Measurements from ENCODE around the gene ESYT3. TPM values are rescaled to one million over a fixed set of nuclear protein-coding genes. Genes with fewer than 3 reads are reported as not detected.
"Not testable (repeated sequence)": the region's sequence is repeated elsewhere in the genome, so short reads cannot be mapped to it uniquely, and the experiment has no call there.

The ESYT3 gene
- total RNA-seq, 3 donors from 2014 or later, result 0.32 to 4.2 (median 2.3) TPM

DNA sequence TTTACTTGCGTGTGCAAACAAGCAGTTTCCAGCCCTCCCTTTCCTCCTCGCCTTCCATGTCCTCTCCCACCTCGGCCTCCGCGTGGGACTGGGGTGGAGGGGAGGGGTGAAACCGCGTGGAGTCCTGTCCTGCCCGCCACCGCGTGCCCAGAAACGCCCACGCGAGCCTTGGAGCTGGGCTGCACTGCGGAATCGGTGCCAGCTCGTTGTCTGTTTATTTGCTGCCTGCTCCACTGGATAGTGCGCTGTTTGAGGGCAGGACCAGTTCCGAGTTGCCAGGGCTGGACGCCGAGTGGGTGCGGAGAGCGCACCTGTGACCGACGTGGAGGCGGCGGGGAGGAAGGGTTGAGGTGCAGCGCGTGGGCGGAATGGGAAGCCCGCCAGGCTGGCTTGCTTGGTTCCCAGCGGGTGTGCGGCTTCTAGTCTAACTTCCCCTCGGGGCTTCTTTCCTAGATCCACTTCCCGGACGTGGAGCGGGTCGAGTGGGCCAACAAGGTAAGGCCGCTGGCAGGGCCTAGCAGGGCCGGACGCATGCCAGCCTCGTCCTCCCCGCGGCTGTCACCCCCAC, 17.3 kb downstream of the ESYT3 start:
- intact Hi-C loops (cut with DNase I; ENCODE audit: low total_unique reads), result no loop called here
- TF ChIP-seq POLR2AphosphoS5 (IDR thresholded peaks at IDR 0.05) (no peak), POLR2A (IDR thresholded peaks at IDR 0.05) (no peak)
- TF ChIP-seq, protein P1, sequence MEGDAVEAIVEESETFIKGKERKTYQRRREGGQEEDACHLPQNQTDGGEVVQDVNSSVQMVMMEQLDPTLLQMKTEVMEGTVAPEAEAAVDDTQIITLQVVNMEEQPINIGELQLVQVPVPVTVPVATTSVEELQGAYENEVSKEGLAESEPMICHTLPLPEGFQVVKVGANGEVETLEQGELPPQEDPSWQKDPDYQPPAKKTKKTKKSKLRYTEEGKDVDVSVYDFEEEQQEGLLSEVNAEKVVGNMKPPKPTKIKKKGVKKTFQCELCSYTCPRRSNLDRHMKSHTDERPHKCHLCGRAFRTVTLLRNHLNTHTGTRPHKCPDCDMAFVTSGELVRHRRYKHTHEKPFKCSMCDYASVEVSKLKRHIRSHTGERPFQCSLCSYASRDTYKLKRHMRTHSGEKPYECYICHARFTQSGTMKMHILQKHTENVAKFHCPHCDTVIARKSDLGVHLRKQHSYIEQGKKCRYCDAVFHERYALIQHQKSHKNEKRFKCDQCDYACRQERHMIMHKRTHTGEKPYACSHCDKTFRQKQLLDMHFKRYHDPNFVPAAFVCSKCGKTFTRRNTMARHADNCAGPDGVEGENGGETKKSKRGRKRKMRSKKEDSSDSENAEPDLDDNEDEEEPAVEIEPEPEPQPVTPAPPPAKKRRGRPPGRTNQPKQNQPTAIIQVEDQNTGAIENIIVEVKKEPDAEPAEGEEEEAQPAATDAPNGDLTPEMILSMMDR (IDR thresholded peaks at IDR 0.05), result no peak
- Histone ChIP-seq H3K36me3 (no peaks in the 10 kb centered on the region), H3K4me3 (no peak overlapping the region), H3K27ac (no peak overlapping the region), H3K9me3 (no peaks in the 10 kb centered on the region), H3K27me3 (no peaks in the 10 kb centered on the region), H3K4me1 (no peaks in the 10 kb centered on the region)
- DNase-seq (ENCODE audit: low spot score in 2 of 2), result peak in 1 of 2 donors; percentile 46

DNA sequence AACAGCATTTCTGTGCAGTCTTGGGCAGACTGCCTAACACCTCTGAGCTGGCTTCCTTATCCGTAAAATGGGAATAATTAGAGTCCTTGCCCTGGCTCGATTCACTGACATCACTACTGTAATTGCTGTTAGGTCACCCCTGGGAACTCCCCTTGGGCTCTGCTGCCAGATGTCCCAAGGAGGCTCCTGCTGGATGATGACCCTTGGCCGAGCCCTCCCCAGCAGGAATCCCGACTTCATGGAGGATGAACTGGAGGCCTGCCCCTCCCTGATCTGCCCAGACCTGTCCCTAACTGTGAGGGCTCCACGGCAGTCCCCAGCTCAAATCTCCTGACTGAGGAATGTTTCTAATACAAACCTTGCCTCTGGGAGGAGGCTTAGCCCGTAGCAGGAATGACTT, 18.0 kb downstream of the ESYT3 start:
- TF ChIP-seq, protein P1 (IDR thresholded peaks at IDR 0.05), result no peak
- TF ChIP-seq POLR2A (IDR thresholded peaks at IDR 0.05) (no peak), POLR2AphosphoS5 (IDR thresholded peaks at IDR 0.05) (no peak)
- Histone ChIP-seq H3K27ac (no peak overlapping the region), H3K9me3 (no peaks in the 10 kb centered on the region), H3K36me3 (no peaks in the 10 kb centered on the region), H3K4me3 (no peak overlapping the region), H3K27me3 (no peaks in the 10 kb centered on the region), H3K4me1 (no peaks in the 10 kb centered on the region)
- intact Hi-C loops (cut with DNase I; ENCODE audit: low total_unique reads), result no loop called here
- DNase-seq (ENCODE audit: low spot score in 2 of 2), result peak in 1 of 2 donors; percentile 17

DNA sequence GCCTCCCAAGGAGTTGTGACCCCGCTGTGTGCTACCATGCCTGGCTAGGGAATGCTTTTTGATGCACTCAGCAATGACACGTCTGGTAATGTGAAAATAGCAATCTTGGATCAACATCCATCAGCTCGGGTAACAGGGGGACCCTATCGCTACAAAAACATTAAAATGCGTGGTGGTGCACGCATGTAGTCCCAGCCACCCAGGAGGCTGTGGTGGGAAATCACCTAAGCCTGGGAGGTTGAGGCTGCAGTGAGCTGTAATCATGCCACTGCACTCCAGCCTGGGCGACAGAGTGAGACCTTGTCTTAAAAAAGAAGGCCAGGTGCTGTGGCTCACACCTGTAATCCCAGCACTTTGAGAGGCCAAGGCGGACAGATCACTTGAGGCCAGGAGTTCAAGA, 19.5 kb downstream of the ESYT3 start:
- peak in 1 of 2 donors; percentile 20 for DNase-seq (ENCODE audit: low spot score in 2 of 2)
- H3K27me3 ChIP-seq; H3K36me3 ChIP-seq; H3K4me1 ChIP-seq; H3K27ac ChIP-seq; H3K4me3 ChIP-seq; H3K9me3 ChIP-seq; intact Hi-C loops (cut with DNase I; ENCODE audit: low total_unique reads): not testable (repeated sequence)

DNA sequence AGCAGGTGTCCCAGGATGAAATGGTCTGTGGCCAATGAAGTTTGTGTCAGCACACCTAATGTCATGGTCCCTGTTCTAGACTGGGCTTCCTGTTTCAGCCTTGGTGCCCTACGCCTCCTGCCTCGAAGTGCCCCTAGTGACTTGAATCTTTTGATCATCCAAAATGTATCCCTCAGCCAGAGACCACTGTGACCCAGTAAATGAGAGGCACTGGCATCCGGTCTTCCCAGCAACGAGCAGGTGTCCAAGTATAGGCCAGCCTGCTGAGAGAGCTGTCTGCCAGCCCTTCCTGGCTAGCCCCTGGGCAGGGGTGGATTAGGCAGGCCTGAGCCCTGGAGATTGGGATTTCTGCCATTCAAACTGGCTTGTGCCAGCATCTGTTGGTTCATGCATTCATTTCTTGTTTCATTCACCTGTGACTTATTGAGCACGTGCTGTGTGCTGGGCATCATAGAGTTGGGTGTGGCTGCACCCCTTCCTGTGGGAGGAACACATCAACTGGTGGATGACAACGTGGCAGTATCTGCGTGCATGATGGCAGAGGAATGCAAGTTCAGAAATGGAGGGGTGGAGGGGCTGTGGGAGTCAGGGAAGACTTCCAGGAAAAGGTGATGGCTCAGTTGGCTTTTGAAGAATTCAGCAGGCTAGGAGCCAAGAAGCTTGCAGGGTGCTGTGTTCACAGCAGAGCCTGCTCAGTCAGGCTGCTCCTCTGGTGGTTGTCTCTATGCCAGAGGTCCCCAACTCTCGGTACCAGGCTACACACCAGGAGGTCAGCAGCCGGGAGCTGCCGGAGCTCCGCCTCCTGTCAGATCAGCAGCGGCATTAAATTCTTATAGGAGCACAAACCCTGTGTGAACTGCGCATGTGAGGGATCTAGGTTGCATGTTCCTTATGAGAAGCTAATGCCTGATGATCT, 21.6 kb downstream of the ESYT3 start:
- Histone ChIP-seq H3K36me3 (no peaks in the 10 kb centered on the region), H3K27ac (no peak overlapping the region), H3K27me3 (no peaks in the 10 kb centered on the region), H3K9me3 (no peaks in the 10 kb centered on the region), H3K4me3 (no peak overlapping the region), H3K4me1 (no peaks in the 10 kb centered on the region)
- TF ChIP-seq POLR2AphosphoS5 (IDR thresholded peaks at IDR 0.05) (no peak), POLR2A (IDR thresholded peaks at IDR 0.05) (no peak)
- TF ChIP-seq, protein P1 (IDR thresholded peaks at IDR 0.05), result no peak
- DNase-seq (ENCODE audit: low spot score in 2 of 2), result peak in 1 of 2 donors; percentile 28
- intact Hi-C loops (cut with DNase I; ENCODE audit: low total_unique reads), result no loop called here

DNA sequence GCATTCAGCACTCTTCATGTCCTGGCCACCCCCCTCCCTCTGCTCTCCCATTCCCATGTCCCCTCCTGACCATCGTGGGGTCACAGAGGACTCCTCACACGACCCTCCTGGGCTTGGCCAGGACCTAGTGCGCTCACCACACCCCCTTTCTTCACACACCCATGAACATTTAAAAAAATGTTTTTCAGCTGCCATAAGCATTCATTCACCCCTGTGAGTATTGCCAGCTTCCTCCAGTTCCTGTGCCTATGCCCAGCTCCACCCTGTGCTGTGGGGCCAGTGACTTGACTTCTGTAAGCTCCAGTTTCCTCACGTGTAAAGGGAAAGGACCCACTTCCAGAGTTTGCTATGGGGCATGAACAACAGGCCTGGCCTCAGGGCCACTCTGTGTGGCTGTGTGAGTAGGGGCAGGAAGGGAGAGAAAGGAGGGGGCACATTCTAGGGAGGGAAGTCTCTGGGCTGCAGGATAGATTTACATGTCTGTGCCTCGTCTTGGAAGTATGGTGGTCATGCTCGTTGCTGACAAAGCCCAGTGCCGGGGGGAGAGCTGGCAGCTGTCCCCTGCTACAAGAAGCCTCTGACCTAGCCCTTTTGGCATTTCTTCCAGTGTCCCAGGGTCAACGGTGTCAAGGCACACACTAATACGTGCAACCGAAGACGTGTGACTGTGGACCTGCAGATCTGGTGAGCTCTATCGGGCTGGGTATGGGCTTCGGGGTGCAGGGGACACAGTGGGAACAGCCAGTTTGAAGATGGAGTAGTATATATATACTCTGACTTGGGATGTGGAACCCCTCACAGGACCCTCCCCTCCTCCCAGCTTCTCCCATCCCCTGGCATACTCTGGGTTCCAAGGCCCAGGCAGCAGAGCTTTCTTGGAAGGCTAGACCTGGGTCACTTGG, 22.8 kb downstream of the ESYT3 start:
- H3K36me3 ChIP-seq, result no peaks in the 10 kb centered on the region
- intact Hi-C loops (cut with DNase I; ENCODE audit: low total_unique reads), result no loop called here
- peak in 1 of 2 donors; percentile 12 for DNase-seq (ENCODE audit: low spot score in 2 of 2)
- H3K27me3 ChIP-seq, result no peaks in the 10 kb centered on the region
- no peak overlapping the region for H3K27ac ChIP-seq
- no peak overlapping the region for H3K4me3 ChIP-seq
- no peaks in the 10 kb centered on the region for H3K9me3 ChIP-seq
- TF ChIP-seq, protein P1 (IDR thresholded peaks at IDR 0.05), result no peak
- TF ChIP-seq POLR2A (IDR thresholded peaks at IDR 0.05) (no peak), POLR2AphosphoS5 (IDR thresholded peaks at IDR 0.05) (no peak)
- H3K4me1 ChIP-seq, result no peaks in the 10 kb centered on the region

Measured in breast epithelium (tissue), 4 donors.